Measurements from ENCODE around the gene SPTBN1.
"Not testable (repeated sequence)": the region's sequence is repeated elsewhere in the genome, so short reads cannot be mapped to it uniquely, and the experiment has no call there.

SPTBN1 gene

DNA sequence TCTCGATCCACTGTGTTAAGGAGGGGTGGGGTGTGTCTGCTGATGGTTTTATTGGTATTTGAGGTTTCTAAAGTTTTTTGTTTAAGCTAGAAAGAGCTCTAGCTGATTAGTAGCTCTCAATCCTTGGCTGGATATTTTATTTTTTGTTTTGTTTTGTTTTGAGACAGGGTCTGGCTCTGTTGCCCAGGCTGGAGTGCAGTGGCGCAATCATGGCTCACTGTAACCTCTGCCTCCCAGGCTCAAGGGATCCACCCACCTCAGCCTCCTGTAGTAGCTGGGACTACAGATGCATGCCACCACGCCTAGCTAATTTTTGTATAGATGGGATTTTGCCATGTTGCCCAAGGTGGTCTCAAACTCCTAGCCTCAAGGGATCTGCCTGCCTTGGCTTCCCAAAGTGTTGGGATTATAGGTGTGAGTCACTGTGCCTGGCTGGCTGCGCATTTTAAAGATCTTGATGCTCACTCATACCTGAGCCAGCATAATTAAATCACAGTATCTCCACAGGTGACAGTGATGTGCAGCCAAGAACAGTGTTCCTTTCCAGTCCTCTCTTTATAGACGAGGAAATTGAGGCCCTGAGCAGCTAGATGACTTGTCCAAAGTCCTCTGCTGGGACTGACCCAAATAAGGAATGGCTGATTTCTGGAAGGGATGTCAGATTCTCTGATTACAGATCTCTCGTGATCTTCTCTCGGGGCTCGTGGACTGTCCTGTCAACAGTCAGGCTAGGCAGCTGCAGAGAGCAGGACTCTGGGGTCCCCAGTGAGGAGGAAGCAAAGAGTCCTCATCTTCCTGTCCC, 44.5 kb downstream of the SPTBN1 start:
- Histone ChIP-seq H3K36me3 (ENCODE audit: control insufficient read depth, insufficient read depth, low read length) (no peaks in the 10 kb centered on the region), H3K4me1 (ENCODE audit: control insufficient read depth, insufficient read depth, low read length, poor library complexity, severe bottlenecking) (no peaks in the 10 kb centered on the region), H3K4me3 (ENCODE audit: extremely low read depth, insufficient read depth, low read length, poor library complexity, severe bottlenecking) (no peak overlapping the region), H3K9me3 (ENCODE audit: control insufficient read depth, low read length) (no peaks in the 10 kb centered on the region), H3K27ac (ENCODE audit: low read depth, low read length, severe bottlenecking) (no peak overlapping the region)
- WGBS, 2 experiments (ENCODE audit: insufficient coverage in 2 of 2) = 90 to 96% methylated on average over 5 to 6 of the region's 8 CpGs

DNA sequence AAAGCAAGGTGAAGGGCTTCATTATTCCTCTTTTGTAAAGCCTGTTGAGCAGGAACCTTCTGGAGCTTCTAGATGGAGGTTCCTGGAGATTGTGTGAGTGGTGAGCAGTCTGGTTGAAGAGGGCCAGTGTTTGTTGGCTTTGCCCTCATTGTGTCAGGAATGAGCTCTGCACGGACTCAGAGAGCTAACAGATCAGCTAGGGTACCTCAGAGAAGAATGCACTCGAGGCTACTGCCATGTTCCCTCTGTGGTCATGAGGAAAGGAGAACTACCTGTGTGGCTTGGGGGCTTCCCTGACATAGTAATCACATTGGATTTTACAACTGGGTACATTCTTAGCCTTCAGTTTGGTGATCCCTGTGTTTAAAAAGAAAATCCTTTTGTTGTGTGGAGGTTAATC, 46.6 kb downstream of the SPTBN1 start:
- no peak overlapping the region for H3K4me3 ChIP-seq (ENCODE audit: extremely low read depth, insufficient read depth, low read length, poor library complexity, severe bottlenecking)
- H3K36me3 ChIP-seq (ENCODE audit: control insufficient read depth, insufficient read depth, low read length) = no peaks in the 10 kb centered on the region
- H3K9me3 ChIP-seq (ENCODE audit: control insufficient read depth, low read length) = no peaks in the 10 kb centered on the region
- no peaks in the 10 kb centered on the region for H3K4me1 ChIP-seq (ENCODE audit: control insufficient read depth, insufficient read depth, low read length, poor library complexity, severe bottlenecking)
- 82 to 94% methylated on average over 2 of the region's 2 CpGs for WGBS, 2 experiments (ENCODE audit: insufficient coverage in 2 of 2)
- H3K27ac ChIP-seq (ENCODE audit: low read depth, low read length, severe bottlenecking) = no peak overlapping the region

DNA sequence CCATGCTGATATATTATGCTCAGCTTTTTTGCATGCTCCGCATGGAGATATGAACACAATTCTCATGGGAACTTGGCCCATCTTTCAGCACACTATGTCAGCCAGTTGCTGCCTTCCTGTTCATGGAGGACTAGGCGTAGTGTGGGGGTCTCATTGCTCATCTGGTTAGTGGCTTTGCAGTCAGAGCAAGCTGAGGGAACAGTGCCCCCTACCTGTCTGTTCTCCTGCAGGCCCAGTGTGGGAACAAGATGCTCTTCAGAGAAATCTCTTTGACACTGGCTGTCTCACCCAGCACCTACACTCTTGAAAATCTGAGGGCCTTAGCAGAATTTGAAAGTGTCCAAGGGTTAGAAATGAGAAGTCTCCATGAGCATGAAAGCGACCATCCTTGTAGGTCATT, 47.1 kb downstream of the SPTBN1 start:
- no peaks in the 10 kb centered on the region for H3K36me3 ChIP-seq (ENCODE audit: control insufficient read depth, insufficient read depth, low read length)
- 63 to 77% methylated on average over 1 to 3 of the region's 3 CpGs for WGBS, 2 experiments (ENCODE audit: insufficient coverage in 2 of 2)
- H3K4me3 ChIP-seq (ENCODE audit: extremely low read depth, insufficient read depth, low read length, poor library complexity, severe bottlenecking) = no peak overlapping the region
- H3K4me1 ChIP-seq (ENCODE audit: control insufficient read depth, insufficient read depth, low read length, poor library complexity, severe bottlenecking) = no peaks in the 10 kb centered on the region
- H3K9me3 ChIP-seq (ENCODE audit: control insufficient read depth, low read length) = no peaks in the 10 kb centered on the region
- H3K27ac ChIP-seq (ENCODE audit: low read depth, low read length, severe bottlenecking) = no peak overlapping the region

DNA sequence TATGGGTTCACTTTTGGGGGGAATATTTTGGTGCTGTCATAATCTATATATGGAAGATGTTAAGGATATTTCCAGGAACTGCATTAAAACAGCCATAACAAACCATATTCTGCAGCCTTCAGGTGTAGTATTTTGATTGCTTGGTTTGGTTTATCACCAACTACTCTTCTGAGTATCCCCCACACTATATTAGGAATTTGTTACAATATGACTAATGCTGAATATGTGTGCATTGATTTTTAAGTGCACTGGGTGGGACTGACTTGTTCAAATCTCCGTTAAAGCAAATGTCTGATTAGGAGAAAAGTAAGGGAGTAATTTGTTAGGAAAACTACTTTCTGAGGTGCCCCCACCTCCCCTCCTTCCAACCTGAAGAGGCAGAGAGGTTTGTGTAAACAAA, 47.7 kb downstream of the SPTBN1 start:
- no CpG with 5 or more reads among the region's 1 CpG for WGBS, 2 experiments (ENCODE audit: insufficient coverage in 2 of 2)
- Histone ChIP-seq H3K9me3 (ENCODE audit: control insufficient read depth, low read length) (no peaks in the 10 kb centered on the region), H3K4me1 (ENCODE audit: control insufficient read depth, insufficient read depth, low read length, poor library complexity, severe bottlenecking) (no peaks in the 10 kb centered on the region), H3K27ac (ENCODE audit: low read depth, low read length, severe bottlenecking) (no peak overlapping the region), H3K4me3 (ENCODE audit: extremely low read depth, insufficient read depth, low read length, poor library complexity, severe bottlenecking) (no peak overlapping the region), H3K36me3 (ENCODE audit: control insufficient read depth, insufficient read depth, low read length) (no peaks in the 10 kb centered on the region)

DNA sequence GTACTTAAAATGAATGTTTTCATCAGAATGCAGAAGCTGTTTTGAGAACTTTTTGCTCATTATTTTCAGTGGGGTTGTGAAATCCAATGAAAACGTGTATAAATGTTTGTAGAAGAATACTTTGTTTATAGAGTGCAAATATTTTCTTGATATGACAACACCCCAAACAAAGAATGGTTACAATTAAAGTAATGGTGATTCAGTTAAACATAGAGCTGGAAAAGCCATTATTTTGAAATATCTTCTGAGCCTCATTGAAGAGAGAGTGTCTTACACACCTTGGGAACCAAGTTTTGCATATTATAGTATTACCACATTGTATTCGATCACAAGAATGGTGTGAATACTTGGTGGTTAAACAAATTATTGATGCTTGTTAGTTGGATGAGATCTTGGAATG, 48.7 kb downstream of the SPTBN1 start:
- Histone ChIP-seq H3K4me3 (ENCODE audit: extremely low read depth, insufficient read depth, low read length, poor library complexity, severe bottlenecking) (no peak overlapping the region), H3K36me3 (ENCODE audit: control insufficient read depth, insufficient read depth, low read length) (no peaks in the 10 kb centered on the region), H3K9me3 (ENCODE audit: control insufficient read depth, low read length) (no peaks in the 10 kb centered on the region), H3K4me1 (ENCODE audit: control insufficient read depth, insufficient read depth, low read length, poor library complexity, severe bottlenecking) (no peaks in the 10 kb centered on the region), H3K27ac (ENCODE audit: low read depth, low read length, severe bottlenecking) (no peak overlapping the region)
- no CpG with 5 or more reads among the region's 2 CpGs for WGBS, 2 experiments (ENCODE audit: insufficient coverage in 2 of 2)

DNA sequence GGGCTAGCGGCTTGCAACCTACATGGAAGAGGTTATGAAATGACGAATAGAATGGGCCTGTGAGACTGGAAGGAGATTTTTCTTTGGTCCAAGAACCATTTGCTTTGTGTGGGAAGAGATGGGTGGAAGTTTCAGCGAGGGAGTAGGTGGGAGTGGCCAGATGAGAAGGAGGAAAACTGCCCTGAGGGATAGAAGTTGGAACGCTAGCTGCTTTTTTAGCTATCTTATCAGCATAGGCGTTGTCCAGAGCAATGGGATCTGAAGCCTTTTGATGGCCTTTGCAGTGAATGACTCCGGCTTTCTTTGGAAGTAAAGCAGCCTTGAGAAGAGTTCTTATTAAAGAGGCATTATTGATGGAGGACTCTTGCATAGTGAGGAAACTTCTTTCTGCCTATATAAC, 52.4 kb downstream of the SPTBN1 start:
- Histone ChIP-seq H3K4me3 (ENCODE audit: extremely low read depth, insufficient read depth, low read length, poor library complexity, severe bottlenecking) (no peak overlapping the region), H3K36me3 (ENCODE audit: control insufficient read depth, insufficient read depth, low read length) (peaks cover 2% of the 10 kb centered on the region), H3K9me3 (ENCODE audit: control insufficient read depth, low read length) (no peaks in the 10 kb centered on the region), H3K4me1 (ENCODE audit: control insufficient read depth, insufficient read depth, low read length, poor library complexity, severe bottlenecking) (no peaks in the 10 kb centered on the region), H3K27ac (ENCODE audit: low read depth, low read length, severe bottlenecking) (no peak overlapping the region)
- WGBS, 2 experiments (ENCODE audit: insufficient coverage in 2 of 2) = 85 to 90% methylated on average over 4 to 6 of the region's 6 CpGs

DNA sequence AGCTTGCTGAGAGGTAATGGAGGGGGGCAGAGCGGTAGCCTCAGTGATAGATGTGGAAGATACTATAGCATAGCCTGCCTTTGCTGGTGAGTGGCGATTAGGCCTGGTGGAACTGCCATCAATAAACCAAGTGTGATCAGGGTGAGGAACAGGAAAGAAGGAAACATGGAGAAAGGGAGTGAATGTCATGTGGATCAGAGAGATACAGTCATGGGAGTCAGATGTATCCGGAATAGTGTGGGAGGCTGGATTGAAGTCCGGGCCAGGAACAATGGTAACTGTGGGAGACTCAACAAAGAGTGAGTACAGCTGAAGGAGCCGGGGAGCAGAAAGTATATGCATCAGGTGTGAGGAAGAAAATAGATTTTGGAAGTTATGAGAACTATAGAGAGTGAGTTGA, 52.9 kb downstream of the SPTBN1 start:
- not testable (repeated sequence) for H3K4me3 ChIP-seq (ENCODE audit: extremely low read depth, insufficient read depth, low read length, poor library complexity, severe bottlenecking); H3K4me1 ChIP-seq (ENCODE audit: control insufficient read depth, insufficient read depth, low read length, poor library complexity, severe bottlenecking); H3K27ac ChIP-seq (ENCODE audit: low read depth, low read length, severe bottlenecking); H3K9me3 ChIP-seq (ENCODE audit: control insufficient read depth, low read length); H3K36me3 ChIP-seq (ENCODE audit: control insufficient read depth, insufficient read depth, low read length)
- 98 to 100% methylated on average over 2 to 5 of the region's 5 CpGs for WGBS, 2 experiments (ENCODE audit: insufficient coverage in 2 of 2)

DNA sequence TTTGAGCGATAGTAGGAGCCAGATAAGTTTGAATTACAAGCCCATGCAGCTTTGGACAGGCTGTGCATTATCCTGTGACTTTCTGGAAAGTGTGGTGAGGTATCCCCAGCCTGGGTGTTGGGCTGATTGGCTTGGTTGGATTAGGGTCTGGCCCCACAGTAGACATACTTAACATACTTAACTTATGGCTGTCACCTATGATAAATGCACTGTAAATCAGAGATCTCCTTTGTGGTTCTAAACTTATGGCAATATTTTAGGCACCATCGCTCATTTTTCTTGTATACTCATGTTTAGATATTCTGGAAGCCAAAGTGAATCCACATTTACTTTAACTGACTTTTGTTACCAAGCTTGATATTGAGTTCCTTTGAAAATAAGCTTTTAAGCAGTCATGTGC, 54.8 kb downstream of the SPTBN1 start:
- WGBS, 2 experiments (ENCODE audit: insufficient coverage in 2 of 2) = 80% methylated on average over 1 of the region's 2 CpGs; no CpG with 5 or more reads in 1 of the 2 experiments
- H3K27ac ChIP-seq (ENCODE audit: low read depth, low read length, severe bottlenecking) = no peak overlapping the region

DNA sequence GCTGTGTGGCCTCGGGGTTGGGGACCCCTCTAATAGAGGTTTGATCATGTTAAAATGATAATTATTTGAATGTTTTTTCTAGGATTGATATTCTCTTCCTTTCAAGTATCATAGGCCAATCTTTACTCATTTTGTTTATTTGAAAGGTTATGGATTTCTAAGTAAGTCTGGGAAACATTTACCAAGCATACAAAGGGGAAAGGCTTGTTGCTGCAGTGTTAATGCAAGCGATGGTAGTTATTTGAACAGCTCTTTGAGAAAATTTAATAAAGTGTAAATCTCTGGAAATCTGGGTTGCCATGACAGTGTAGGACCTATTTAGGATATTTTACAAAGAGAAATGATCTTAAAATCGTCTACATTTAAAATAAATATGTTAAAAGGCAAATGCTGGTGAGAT, 56.1 kb downstream of the SPTBN1 start:
- Histone ChIP-seq H3K4me3 (ENCODE audit: extremely low read depth, insufficient read depth, low read length, poor library complexity, severe bottlenecking) (no peak overlapping the region), H3K27ac (ENCODE audit: low read depth, low read length, severe bottlenecking) (no peak overlapping the region), H3K9me3 (ENCODE audit: control insufficient read depth, low read length) (no peaks in the 10 kb centered on the region), H3K36me3 (ENCODE audit: control insufficient read depth, insufficient read depth, low read length) (peaks cover 6% of the 10 kb centered on the region), H3K4me1 (ENCODE audit: control insufficient read depth, insufficient read depth, low read length, poor library complexity, severe bottlenecking) (no peaks in the 10 kb centered on the region)
- WGBS, 2 experiments (ENCODE audit: insufficient coverage in 2 of 2) = 100% methylated on average over 1 of the region's 3 CpGs

More for the DNA sequence above, 54.8 kb downstream of the SPTBN1 start:
- Histone ChIP-seq H3K4me3 (ENCODE audit: extremely low read depth, insufficient read depth, low read length, poor library complexity, severe bottlenecking) (no peak overlapping the region), H3K36me3 (ENCODE audit: control insufficient read depth, insufficient read depth, low read length) (peaks cover 6% of the 10 kb centered on the region), H3K9me3 (ENCODE audit: control insufficient read depth, low read length) (no peaks in the 10 kb centered on the region), H3K4me1 (ENCODE audit: control insufficient read depth, insufficient read depth, low read length, poor library complexity, severe bottlenecking) (no peaks in the 10 kb centered on the region)

DNA sequence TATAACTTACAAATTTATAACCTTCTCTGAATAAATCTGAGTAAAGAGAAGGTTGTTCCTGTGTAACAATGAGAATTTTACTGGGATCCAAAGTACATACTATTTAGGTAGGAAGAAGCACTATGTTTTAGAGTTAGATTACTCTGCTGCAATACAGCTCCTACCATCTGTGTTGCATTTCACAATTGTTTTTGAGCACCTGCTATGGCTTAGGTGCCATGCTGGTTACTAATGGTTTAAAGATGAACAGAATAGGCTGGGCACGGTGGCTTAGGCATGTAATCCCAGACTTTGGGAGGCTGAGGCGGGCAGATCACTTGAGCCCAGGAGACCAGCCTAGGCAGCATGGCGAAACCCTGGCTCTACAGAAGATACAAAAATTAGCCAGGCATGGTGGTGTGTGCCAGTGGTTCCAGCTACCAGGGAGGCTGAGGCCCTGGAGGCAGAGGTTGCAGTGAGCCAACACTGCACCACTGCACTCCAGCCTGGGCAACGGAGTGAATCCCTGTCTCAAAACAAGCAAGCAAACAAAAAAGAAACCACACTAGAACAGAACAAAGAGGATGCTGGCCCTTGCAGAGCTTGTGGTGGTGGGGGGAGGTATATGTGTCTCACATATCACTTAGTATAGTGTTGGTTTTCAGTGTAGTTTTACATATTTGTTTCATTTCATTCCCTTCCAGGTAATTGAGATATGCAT, 56.7 kb downstream of the SPTBN1 start:
- no peak overlapping the region for H3K27ac ChIP-seq (ENCODE audit: low read depth, low read length, severe bottlenecking)
- WGBS, 2 experiments (ENCODE audit: insufficient coverage in 2 of 2) = 92 to 93% methylated on average over 2 to 3 of the region's 4 CpGs

DNA sequence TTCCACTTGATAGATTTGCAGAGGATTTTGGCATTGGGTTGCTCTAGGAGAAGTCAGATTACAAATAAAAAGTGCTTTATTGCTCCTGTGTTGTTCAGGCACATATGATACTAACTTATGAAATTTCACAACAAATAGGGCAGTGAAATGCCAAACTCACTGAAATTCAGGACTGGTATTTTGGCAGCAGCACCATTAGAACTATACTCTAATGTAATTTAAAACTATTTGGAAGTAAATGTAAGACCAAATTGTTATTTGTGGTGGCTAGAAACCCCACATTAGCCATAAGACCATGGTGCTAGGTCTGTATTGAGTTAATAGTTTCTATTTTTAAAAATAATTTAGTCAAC, 57.2 kb downstream of the SPTBN1 start:
- H3K4me3 ChIP-seq (ENCODE audit: extremely low read depth, insufficient read depth, low read length, poor library complexity, severe bottlenecking) = no peak overlapping the region

More for the DNA sequence above, 56.7 kb downstream of the SPTBN1 start:
- no peak overlapping the region for H3K4me3 ChIP-seq (ENCODE audit: extremely low read depth, insufficient read depth, low read length, poor library complexity, severe bottlenecking)
- no peaks in the 10 kb centered on the region for H3K9me3 ChIP-seq (ENCODE audit: control insufficient read depth, low read length)
- peaks cover 6% of the 10 kb centered on the region for H3K36me3 ChIP-seq (ENCODE audit: control insufficient read depth, insufficient read depth, low read length)
- H3K4me1 ChIP-seq (ENCODE audit: control insufficient read depth, insufficient read depth, low read length, poor library complexity, severe bottlenecking) = no peaks in the 10 kb centered on the region

More for the DNA sequence above, 57.2 kb downstream of the SPTBN1 start:
- Histone ChIP-seq H3K4me1 (ENCODE audit: control insufficient read depth, insufficient read depth, low read length, poor library complexity, severe bottlenecking) (no peaks in the 10 kb centered on the region), H3K27ac (ENCODE audit: low read depth, low read length, severe bottlenecking) (no peak overlapping the region), H3K36me3 (ENCODE audit: control insufficient read depth, insufficient read depth, low read length) (peaks cover 6% of the 10 kb centered on the region), H3K9me3 (ENCODE audit: control insufficient read depth, low read length) (no peaks in the 10 kb centered on the region)
